GM21576 (cell line): ENCODE results near the gene PPP3R1.

Experiments
- ATAC-seq: cut with Tn5 transposase; IDR thresholded peaks from one replicate; pipeline ENCODE4 v1.9.1; 2021; ENCODE audit warnings: mild to moderate bottlenecking, moderate library complexity; ENCODE audit not compliant: unreplicated experiment

Gene PPP3R1

GRCh38 chr2:68263632-68264031 is 11.3 kb upstream of the PPP3R1 start:
- no peak for ATAC-seq

DNA sequence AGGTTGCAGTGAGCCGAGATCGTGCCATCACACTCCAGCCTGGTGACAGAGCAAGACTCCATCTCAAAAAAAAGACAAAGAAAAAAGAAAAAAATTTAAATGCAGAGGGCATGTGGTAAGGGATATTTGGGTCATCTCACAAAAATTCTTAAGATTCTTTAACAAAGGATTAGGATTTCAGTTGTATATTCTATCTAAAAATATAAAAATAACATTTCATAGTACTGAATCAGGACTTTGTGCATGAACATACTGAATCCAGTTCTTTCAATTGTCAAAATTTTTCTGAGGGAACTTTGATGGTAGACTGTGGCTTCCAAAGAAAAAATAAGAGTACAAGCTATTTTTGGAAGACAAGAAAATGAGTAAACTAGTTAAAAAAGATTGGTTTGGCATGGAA is 6.5 kb upstream of the PPP3R1 start:
- ATAC-seq: no peak

DNA sequence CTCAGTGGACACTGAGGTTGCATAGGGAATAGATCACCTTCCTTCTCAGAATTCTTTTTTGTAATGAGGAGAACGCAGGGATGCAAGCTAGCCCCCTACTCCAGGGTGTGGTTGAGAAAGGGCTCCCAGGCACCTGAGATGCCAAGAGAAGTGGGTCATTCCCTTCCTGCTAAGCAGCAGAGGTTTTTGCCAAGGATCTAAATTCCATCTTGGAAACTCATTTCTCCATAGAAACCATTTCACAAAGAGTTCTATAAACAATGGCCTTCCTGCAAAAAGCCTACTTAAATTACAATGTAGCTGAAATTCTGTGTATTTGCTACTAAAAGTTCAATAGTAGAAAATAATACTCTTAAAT is 3.7 kb upstream of the PPP3R1 start:
- no peak for ATAC-seq

GRCh38 chr2:68253219-68254068 is 1.1 kb upstream of the PPP3R1 start:
- ATAC-seq: no peak

- ATAC-seq: peak; percentile 6
Measured at GRCh38 chr2:68251855-68252399, 405 bp downstream of the PPP3R1 start.

DNA sequence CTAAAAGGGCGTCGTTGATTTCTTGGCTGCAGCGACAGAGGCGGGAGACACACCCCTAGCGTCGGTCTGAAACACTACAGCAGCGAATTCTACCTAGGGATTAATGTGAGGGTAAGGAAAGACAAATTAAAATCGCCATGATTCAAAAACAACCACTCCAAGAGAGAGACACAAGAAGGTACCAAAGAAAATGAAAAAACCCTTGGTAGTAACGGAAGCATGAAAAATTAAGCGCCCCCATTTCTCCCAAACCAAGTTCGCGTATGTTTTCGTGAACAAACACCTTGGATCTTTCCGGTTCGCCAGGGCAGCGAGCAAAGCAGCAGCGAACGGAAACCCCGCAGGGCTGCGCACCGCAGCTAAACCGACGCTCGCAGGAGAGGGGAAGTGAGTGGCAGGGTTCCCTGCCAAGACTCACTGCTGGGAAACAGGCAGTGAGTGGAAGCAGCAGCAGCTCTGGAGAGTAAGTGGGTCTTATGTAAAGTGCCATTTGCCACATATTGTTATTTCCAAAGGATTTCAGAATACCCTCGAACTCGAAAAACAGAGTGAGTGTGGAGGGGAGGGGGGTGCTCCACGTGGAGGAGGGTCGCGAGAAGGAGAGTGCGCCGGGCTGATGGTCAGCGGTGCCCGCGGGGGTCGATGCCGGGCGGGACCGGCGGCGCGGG is 1.0 kb downstream of the PPP3R1 start:
- peak; percentile 51 for ATAC-seq

DNA sequence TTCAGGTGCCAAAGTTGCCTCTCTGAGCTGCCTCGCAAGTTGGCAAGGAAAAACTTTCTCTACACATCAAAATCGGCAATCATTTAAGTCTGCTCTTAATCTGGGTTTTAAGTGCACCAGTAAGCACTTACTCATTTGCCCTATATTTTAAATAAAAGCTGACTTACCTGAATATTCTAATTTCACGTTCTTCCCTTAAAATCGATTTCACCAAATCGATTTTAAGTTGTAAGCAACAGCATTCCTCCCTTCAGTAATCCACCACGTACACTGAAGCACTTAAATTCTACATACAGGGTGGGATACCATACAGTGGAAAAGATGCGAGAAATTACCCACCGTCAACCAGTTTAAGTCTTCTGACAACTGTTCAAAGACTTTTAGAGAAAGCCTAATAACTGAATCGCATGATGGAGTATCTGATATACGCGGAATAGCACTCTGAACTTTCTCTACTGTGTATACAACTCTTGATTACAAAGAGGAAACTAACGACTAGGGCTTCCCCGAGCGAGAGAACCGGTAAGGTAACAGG is 1.6 kb downstream of the PPP3R1 start:
- ATAC-seq: no peak

GRCh38 chr2:68250196-68250595 is 2.1 kb downstream of the PPP3R1 start:
- ATAC-seq: no peak

GRCh38 chr2:68248806-68249205 is 3.5 kb downstream of the PPP3R1 start:
- ATAC-seq: no peak

DNA sequence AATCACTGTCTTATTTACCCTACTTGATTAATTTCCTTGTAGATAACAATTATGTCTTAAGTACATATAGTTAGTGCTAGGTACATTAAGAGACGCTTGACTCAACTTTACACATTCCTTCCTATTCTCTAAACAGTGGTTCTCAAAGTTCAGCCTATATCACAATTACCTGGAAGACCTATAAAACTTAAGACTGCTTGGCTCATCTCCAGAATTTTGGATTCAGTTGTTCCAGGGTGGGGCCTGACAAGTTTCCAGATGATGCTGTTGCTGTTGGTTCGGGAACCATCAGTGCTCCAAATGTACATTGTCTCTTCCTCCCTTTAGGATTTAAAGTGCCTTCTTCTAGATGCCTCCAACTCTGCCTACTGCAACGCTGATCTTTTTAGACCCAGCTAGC is 4.0 kb downstream of the PPP3R1 start:
- no peak for ATAC-seq

- no peak for ATAC-seq
Measured at GRCh38 chr2:68246396-68246795, 5.9 kb downstream of the PPP3R1 start.

GRCh38 chr2:68245672-68246071 is 6.7 kb downstream of the PPP3R1 start:
- ATAC-seq: no peak

DNA sequence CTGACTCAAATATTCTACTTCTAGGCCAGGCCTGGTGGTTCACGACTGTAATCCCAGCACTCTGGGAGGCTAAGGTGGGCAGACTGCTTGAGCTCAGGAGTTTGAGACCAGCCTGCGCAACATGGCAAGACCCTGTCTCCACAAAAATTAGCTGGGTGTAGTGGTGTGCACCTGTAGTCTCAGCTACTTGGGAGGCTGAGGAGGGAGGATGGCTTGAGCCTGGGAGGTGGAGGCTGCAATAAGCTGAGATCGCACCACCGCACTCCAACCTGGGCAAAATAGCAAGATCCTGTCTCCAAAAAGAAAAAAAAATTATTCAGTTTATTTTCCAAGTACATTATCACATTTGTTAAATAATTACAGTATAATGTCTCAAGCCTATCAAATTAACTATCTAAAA is 7.3 kb downstream of the PPP3R1 start:
- ATAC-seq: no peak

DNA sequence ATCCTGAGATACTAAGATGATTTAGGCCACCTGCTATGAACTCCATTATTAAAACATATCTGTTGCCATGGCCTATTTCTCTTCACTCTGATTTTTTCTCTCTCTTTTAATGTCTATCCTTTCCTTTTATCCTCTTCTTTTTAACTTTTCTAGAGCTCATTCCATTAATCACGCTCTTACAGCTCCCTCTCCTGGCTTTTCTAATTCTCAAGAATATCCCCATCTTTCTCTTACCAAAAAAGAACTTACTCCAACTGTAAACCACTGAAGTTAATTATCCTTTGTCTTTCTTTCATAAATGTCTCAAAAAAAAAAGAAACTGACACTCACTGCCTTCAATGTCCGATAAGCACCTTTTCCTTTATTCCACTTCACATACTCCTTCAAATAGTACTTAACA is 7.9 kb downstream of the PPP3R1 start:
- no peak for ATAC-seq

DNA sequence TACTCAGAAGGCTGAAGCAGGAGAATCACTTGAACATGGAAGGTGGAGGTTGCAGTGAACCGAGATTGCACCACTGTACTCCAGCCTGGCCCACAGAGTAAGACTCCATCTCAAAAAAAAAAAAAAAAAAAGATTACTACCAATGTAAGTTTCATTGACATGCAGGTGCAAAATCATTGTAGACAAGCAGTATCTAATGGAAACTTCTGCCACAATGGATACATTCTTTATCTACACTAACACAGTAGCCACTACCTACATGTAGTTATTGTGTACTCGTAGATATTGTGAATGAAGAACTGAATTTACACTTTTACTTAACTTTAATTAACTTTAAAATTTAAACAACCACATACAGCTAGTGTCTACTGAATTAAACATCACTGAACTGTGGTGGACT is 10.6 kb downstream of the PPP3R1 start:
- ATAC-seq: no peak

- ATAC-seq: no peak
Measured at GRCh38 chr2:68240446-68240845, 11.9 kb downstream of the PPP3R1 start.

DNA sequence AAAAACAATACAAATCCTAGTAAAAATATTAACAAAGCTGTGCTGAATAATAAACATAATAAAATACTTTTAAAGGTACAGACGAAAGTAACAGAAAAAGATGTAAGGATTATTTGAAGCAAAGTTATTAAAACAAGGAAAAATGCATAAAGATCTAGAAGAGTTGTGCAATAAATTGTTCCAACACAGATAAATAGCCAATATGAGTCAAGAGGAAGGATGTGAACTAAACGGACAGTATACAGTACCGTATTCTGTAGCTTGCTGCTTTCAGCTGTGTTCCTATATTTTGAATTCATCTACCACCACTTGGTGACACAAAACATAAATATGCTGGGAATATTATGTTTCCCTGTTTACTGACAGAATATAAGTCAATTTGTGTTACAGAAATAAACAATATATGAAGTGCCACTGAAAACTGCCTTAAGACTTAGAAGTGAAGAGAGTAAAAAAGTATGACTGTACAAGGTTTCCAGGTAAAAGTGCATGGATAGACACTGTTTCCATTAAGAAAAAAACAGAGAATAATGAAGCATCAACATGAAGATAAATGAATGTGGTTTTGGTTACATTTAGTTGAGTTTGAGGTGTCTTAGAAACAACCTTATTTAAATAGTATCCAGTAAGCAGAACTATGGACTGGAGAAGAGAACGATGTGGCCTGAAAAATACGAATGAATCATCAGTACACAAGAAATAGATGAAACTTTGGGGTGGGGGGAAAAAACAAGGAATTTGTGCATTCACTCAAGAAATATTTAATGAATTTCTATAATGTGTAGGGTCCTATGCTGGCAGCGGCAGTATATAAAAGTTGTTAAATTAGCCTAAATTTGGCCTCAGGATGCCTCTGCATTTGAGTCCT is 13.1 kb downstream of the PPP3R1 start:
- ATAC-seq: no peak

- no peak for ATAC-seq
Measured at GRCh38 chr2:68237976-68238580, 14.3 kb downstream of the PPP3R1 start.

- no peak for ATAC-seq
Measured at GRCh38 chr2:68237404-68237803, 14.9 kb downstream of the PPP3R1 start.

- no peak for ATAC-seq
Measured at GRCh38 chr2:68236876-68237275, 15.5 kb downstream of the PPP3R1 start.
